Skin epidermis (tissue), 12 donors: Measurements from ENCODE around the gene PEMT.

Experiments used
- H3K27ac ChIP-seq, 21 experiments: fragments of 200-600 bp; sonication (generic) in 11 of 21; one replicate each; pipeline ENCODE4 v1.5.0; 2020; ENCODE audit warnings: mild to moderate bottlenecking in 3 of 21, inconsistent platforms in 2 of 21, moderate library complexity in 2 of 21
- H3K4me3 ChIP-seq, 7 experiments: fragments of 200-600 bp; sonication (generic) in 2 of 7; one replicate each; pipeline ENCODE4 v1.5.0; 2020; ENCODE audit warnings: inconsistent platforms in 2 of 7, mild to moderate bottlenecking in 2 of 7, moderate library complexity in 1 of 7

The PEMT gene

DNA sequence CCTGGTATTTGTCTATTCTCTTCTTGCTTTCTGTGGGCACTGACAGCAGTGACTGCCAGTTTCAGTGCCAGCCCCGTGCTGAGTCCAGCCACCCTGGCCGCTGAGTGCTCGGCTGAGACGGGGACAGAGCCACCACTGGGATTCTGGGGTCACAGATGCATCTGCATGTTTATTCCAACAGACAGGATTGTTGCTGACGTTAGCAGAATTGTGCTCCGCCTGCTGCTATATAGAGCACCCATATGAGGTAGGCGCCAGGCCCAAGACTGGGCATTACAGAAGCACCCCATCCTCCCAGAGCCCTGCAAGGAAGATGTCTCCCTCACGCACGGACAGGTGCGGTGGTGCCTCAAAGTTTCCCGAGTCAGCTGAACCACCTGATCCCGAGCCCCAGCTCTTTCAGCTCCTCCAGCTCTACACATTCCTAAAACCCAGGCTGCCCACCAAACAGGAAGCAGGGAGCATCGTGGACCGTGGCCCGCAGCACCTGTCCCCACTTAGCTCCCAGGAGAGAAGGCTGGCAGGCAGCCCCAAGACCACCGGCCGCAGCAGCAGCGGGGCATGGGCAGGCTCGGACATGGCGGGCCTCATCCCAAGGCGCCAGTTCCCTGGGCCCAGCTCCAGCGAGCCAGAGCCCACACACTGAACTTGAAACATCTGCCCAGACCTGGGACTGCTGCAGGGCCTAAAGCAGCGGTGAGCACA is 50.4 kb downstream of the PEMT start:
- Histone ChIP-seq H3K4me3 (no peak overlapping the region), H3K27ac (peak overlapping the region in 1 of 21 experiments; percentile 83)

DNA sequence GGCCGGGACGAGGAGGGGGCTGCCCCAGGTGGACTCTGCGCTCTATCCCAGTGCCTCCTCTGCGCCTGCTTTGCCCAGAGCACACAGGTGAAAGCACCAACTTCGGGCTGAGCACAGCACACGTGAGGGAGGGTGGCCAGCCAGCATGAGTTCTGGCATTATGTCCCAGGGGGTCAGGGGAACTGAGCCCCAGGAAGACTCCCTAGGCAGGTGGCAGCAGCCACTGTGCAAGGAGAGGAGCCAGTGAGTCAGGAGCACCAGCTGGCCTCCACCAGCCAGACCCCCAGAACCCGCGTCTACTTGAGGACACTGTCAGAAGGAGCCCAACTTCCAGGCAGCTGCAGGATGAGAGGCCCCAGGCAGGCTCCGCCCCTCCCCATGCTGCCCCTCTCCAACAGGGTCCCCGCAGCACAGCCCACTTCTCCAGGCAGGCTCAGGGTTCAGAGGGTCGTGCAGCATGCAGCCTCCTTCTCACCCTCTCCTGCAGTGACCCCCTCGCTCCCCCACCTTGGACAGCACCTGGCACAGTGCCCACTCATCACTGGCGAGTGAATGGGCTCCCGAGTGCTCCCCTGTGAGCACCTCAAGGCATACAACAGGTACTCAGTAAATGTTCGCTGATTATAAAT is 51.1 kb downstream of the PEMT start:
- no peak overlapping the region for H3K4me3 ChIP-seq
- H3K27ac ChIP-seq = peak overlapping the region in 1 of 21 experiments; percentile 83

DNA sequence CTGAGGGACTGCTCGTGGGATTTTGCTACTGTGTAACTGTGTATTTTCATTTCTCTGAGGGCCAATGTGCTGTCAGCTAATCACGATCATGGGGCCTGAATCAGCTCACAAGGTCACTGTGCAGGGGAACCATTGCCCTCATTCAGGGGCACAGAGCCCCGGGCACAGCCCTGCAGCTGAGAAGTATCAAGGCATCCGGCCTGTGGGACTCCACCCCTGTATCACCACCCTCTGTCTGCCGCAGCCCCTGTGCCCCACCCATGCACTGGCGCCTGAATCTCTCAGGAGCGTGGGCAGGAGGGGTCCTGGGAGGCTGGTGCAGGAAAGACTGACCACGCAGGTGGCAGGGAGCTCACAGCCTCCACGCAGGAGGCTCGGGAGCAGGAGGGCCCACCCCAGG is 51.9 kb downstream of the PEMT start:
- Histone ChIP-seq H3K4me3 (no peak overlapping the region), H3K27ac (peak overlapping the region in 1 of 21 experiments; percentile 83)

DNA sequence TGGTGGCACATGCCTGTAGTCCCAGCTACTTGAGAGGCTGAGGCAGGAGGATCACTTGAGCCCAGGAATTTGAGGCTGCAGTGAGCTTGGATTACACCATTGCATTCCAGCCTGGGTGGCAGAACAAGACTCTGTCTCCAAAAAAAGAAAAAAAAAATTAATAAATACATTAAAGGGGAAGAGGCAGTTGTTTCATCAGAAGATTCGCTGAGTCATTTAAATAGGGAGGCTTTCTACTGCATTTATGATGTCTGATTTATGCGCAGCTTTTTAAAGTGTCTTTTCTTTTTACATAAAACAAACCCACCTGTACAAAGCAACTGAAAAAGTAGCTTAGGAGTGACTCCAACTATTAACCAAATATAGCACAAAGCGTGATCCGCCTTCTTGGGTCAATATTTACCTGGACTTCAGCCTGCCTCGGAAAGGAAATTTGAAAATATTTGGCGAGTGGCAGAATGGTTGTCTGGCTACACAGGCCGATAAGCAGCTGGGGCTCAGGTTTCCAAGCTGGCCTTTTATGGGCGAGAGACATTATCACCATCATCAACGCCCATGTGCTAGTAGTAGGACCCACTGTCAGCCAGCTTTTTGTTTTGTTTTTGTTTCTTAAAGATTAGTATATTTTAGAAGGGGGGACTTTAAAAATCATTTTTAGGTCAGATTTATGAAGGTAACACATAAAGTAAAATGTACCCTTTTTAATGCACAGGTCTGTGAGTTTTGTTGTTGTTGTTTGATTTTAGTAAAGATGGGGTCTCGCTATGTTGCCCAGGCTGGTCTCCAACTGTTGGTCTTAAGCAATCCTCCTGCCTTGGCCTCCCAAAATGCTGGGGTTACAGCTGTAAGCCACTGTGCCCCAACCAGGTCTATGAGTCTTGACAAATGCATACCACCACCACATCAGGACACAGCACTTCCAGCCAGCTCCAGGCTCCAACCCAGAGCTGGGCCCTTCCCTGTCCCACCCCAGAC is 52.8 kb downstream of the PEMT start:
- H3K4me3 ChIP-seq = no peak overlapping the region
- H3K27ac ChIP-seq = peak overlapping the region in 1 of 21 experiments; percentile 83

DNA sequence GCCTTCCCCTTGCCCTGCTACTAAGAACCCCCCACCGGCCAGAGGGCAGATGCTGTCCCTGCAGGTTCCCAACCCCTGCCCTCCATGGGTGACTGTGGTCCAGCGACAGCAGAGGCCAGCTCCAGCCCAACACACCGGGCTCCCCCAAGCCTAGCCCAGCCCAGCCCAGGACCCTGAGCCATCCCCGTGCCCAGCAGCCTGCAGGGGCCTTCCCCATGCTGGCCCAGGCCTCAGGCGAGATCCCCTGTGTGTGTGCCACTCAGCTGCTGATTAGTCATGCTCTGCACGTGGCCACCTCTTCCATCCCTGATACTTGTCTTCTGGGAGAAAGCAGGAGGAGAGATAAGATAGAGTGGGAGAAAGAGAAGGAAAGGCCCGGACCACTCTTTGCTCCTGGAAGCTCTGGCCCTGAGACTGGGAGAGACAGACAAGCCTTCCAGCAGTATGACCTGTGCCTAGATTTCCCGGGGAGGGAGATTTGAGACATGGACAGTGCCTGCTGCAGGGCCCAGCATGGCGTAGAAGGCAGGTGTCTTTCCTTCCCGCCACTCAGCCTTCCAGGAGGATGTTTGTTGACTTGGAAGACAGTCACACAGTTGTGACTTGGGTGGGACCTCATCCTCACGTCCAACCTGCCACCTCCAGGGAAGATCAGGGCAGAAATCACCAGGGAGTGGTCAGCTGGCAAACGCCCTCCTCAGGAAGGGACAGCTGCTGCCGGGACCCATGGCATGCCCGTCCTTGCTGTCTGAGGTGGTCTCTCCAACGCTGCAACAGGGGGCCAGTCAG is 54.0 kb downstream of the PEMT start:
- no peak overlapping the region for H3K4me3 ChIP-seq
- no peak overlapping the region for H3K27ac ChIP-seq

DNA sequence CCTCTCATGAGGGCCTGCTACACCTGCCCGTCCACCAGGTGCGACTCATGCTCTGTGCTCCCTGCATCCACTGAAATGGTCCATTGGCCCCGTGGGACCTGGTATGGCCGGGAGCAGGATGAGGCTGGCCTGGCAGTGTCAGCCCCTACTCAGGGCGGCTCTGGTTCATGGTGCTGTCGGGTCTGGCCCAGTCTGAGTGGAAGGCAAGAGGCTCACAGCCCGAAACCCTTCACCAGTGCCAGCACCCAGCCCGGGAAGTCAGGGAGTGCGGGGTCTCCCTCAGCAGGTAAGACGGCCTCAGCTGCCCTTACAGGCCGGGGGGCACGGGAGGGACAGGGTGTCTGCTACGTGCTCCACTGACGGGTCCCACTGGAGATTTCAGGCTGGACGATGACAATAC is 54.8 kb downstream of the PEMT start:
- no peak overlapping the region for H3K27ac ChIP-seq

DNA sequence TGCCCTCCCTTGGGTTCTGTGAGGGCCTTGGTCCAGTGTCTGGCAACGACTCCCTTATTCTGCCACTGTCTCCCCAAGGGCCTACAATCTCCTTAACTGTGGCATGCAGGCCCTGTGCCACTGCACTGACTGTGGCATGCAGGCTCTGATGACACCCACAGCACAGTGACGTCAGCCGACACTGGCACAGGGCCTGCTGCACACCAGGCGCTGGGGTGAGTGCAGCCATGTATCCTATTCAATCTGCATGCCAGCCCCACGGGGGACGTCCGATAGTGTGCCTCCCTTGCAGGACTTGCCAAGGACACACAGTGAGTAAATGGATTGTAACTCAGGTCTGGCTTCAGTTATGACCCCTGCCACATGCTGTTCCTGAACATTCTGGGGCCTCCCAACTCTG is 55.6 kb downstream of the PEMT start:
- H3K4me3 ChIP-seq = no peak overlapping the region
- no peak overlapping the region for H3K27ac ChIP-seq

More for the DNA sequence above, 54.8 kb downstream of the PEMT start:
- no peak overlapping the region for H3K4me3 ChIP-seq

DNA sequence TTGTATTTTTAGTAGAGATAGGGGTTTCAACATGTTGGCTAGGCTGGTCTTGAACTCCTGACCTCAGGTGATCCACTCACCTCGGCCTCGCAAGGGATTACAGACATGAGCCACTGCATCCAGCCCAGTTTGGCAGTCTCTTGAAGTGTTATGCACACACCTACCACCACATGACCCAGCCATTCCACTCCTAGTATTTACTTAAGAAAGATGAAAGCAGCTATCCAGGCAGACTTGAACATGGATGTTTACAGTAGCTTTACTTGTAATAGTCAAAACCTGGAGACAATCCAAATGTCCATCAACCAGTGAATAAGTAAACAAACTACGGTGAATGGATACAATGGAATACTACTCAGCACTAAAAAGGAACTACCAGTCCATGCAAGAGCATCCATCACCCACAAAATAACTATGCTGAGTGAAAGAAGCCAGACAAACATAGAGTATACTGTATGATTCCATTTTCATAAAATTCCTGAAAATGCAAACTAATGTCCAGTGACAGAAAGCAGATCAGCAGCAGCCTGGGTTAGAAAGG is 57.5 kb downstream of the PEMT start:
- Histone ChIP-seq H3K4me3 (no peak overlapping the region), H3K27ac (no peak overlapping the region)

DNA sequence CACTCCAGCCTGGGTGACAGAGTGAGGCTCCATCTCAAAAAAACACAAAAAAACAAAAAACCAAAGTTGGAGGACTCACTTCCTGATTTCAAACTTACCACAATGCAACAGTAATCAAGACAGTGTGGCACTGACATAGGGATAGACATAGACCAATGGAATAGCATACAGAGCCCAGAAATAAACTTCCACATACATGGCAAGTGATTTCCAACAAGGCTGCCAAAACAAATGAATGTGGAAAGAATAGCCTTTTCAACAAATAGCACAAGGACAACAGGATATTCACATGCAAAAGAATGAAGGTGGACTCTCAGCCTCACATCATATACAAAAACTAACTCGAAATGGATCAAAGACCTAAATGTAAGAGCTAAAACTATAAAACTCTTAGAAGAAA is 58.5 kb downstream of the PEMT start:
- no peak overlapping the region for H3K4me3 ChIP-seq
- H3K27ac ChIP-seq = no peak overlapping the region

DNA sequence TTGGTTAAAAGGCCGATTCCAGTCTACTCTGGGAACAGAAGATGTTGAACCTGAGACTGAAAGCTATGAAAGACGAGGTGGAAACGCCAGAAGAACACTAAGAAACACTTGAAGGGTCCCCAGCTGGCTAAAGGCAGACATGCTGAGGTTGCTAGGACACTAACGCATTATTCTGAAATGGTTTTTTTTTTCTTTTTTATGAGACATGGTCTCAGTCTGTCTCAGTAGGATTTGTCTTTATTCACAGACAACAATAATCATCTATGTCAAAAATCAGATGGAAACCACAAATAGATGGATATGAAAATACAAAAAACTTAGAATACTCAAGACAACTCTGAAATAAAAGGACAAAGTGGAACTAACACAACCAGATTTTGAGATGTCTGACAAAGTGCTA is 60.4 kb downstream of the PEMT start:
- Histone ChIP-seq H3K27ac (no peak overlapping the region), H3K4me3 (no peak overlapping the region)

DNA sequence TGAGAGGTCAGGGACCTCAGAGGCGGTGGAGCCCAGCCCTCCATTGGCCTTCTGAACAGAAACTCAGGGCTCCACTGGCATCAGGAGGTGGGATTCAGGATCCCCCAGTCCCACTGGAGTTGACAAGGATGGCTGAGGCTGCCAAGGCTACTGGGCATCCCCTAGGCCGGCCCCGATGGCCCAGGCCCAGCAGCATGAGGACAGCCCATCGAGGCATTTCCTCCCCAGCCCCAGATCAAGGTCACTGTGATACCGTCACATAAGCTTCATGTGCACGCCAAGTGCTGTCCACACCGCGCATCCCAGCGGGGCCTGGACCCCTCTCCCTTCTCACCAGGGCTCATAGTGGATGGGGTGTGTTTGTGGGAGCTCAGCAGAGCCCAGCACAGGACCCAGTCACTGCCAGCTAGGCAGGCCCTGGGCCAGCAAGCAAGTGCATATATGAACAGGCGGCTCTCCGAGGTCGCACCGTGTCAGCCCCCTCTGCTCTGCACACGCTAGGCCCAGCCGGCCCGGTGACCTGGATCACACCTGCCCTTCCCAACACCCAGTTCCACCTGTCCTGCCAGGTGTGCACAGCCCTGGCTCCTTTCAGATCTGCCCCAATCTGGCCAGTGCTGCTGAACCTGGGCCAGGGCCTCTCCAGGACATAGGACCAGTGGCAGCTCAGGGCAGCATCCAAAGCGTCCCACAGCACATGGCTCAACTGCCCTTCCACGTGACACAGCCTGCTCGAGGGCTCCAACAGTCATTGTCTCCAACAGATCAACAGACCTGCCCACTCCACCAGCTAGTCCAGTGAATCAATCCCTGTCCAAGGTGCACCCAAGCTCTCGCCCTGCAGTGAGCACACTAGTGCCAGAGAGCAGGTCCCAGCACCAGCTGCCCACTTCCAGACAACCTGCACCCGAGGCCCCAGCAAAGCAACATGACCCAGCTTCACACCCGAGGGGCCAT is 62.5 kb downstream of the PEMT start:
- H3K27ac ChIP-seq = no peak overlapping the region
- H3K4me3 ChIP-seq = no peak overlapping the region

DNA sequence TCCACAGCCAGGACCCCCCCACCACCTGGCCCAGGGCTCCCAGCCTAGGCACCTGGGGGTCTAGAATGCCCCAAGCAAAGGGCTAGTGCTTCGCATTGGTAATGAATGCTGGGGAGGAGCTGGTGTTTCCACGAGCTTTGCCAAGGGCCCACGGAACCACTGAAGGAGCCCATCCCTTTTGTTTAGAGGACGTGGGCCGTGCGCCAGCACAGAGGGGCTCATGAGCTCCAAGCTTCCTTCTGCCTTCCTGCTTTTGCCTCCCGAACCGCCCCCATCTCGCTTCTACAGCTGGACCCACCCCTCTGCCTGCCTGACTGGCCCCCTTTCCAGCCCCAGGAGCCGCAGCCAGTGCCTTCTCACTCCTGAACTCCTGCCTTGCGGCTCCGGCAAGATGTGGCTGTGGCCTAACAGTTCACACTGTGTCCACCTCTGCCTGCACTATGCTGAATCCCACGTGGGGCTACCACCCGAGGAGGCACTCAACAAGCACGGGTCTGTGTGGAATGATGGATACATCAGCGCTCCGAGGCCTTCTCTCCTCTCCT is 63.5 kb downstream of the PEMT start:
- Histone ChIP-seq H3K27ac (no peak overlapping the region), H3K4me3 (no peak overlapping the region)

DNA sequence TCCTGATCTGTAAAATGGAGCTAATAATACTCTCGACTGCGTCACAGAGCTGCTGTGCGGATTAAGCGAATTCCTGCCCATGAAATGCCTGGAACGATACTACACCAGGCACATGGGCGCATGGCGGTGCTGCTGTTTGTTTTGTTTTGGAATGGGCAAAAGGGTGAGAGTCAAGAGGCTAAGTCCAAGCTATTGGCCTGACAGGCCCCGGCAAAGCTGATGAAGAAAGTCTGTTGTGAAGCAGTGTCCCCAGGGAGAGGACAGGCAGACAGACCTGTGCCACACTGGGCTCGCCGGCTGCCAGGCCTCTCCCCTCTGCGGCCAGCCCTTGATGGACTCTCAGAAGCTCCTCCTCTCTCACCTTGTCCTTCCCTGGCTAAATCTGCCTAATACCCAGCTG is 64.0 kb downstream of the PEMT start:
- Histone ChIP-seq H3K4me3 (no peak overlapping the region), H3K27ac (no peak overlapping the region)

DNA sequence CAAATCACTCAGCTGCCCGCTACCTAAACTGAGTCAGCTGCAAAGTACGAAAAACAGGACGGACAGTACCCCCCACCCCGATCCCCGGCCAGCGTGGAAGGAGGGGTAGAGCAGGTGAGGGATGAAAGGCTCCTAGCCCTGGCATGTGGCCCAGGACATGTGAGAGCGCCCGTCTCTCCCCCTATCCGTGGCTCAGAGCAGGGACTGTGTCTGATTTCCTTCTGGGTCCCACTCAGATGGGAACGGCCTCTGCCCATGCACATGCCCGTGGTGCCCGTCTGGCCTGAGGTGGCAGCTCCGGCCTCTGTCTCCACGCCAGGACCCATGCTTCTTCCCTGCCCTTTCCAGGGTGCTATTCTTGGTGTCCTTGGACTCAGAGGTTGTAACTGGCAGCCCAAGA is 65.1 kb downstream of the PEMT start:
- H3K27ac ChIP-seq = no peak overlapping the region
- no peak overlapping the region for H3K4me3 ChIP-seq

DNA sequence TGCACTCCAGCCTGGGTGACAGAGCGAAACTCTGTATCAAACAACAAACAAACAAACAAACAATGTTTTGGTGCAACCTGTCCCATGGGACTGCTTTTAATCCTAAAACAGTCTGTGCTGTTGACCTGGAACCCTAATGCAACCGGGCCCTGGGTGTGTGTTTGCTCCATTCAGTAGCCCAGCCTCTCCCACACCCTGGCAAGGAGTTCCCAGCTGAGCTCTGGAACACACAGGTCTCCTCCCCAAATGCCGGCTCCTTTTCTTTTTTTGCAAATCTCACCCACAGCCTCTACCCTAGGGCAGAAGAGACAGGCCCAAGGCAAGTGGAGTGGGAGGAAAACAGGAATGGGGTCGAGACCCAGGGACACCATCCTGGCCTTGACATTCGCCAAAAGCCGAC is 65.6 kb downstream of the PEMT start:
- no peak overlapping the region for H3K27ac ChIP-seq
- no peak overlapping the region for H3K4me3 ChIP-seq

DNA sequence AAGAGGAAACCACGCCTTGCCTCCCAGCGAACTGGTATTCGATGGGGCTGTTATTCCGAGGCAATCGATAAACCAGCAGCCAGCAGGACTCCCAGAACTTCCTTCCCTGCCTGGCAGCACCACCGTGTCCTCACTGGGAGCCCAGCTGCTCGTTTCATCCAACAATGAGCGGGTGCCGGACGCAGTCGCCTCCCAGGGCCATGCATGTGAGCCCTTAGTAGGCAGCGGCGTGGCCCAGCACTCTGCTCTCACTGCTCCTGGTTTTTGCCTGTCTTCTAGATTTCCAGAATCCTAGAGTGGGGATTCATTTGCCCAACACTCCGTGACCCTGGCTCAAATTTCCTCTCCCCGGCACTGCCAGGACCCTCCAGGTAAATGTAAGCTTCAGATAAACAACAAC is 66.2 kb downstream of the PEMT start:
- H3K4me3 ChIP-seq = no peak overlapping the region
- H3K27ac ChIP-seq = no peak overlapping the region

DNA sequence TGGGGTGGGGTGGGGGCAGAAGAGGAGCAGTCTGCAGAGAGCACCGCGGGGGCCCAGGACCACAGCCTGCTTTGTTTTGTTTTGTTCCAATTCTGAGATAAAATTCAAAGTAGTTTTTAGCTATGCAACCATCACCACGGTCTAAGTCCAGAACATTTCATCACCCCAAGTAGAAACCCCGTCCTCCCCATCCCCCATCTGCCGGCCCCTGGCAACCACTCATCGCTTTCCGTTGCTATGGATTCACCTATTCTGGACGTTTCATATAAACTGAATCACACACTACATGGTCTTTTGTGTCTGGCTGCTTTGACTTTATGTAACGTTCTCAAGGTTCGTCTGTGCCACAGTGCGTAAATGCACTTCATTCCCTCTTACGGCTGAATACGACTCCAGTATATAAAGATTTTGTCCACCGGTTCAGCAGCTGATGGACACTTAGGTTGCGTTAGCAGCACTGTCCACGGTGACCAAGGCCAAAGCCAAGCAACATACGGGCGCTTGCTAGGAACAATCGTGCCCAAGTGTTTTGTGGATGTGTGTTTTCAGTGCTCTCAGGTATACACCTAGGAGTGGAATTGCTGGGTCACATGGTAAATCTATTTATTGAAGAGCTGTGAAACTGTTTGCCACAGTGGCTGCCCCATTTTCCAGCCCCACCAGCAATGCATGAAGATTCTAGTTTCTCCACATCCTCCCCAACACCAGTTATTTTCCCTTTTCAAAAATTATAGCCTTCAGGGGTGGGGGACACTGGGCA is 67.6 kb downstream of the PEMT start:
- H3K4me3 ChIP-seq = no peak overlapping the region
- peak overlapping the region in 1 of 21 experiments; percentile 65 for H3K27ac ChIP-seq
